ENCODE measurements around the gene BEGAIN. TPM values are rescaled to one million over a fixed set of nuclear protein-coding genes. Genes with fewer than 3 reads are reported as not detected.

The BEGAIN gene
- total RNA-seq, 2 experiments from 2014 or later: 0.76 TPM; not detected in 1

GRCh38 chr14:100539003-100539660, 48.1 kb downstream of the BEGAIN start:
- Histone ChIP-seq H3K4me2 (ENCODE audit: low read length) (no peak overlapping the region), H2AFZ (ENCODE audit: low read length) (no peak overlapping the region), H3K9me3 (ENCODE audit: low read length) (no peaks in the 10 kb centered on the region), H3K79me2 (ENCODE audit: insufficient read depth, low read depth, low read length) (no peaks in the 10 kb centered on the region), H3K27ac (ENCODE audit: low read depth, low read length, poor library complexity, severe bottlenecking) (no peak overlapping the region), H4K20me1 (ENCODE audit: insufficient read depth, low read length) (no peaks in the 10 kb centered on the region; the same call in 1 of the 2 replicates), H3K4me3 (ENCODE audit: low read depth, low read length, poor library complexity, severe bottlenecking) (no peak overlapping the region), H3K4me1 (ENCODE audit: insufficient read depth, low read length, poor library complexity, severe bottlenecking) (no peaks in the 10 kb centered on the region), H3K36me3 (ENCODE audit: insufficient read depth, low read length) (no peaks in the 10 kb centered on the region), H3K9me2 (ENCODE audit: insufficient read depth, low read length) (no peaks in the 10 kb centered on the region)
- intact Hi-C loops (cut with micrococcal nuclease; ENCODE audit: unreplicated experiment): no loop called here
- CTCF ChIA-PET (ENCODE audit: unreplicated experiment): no interaction called here
- POLR2A ChIA-PET: no interaction called here
- no TSS peak for BruUV-seq (replicated peaks)
- no peak for DNase-seq (ENCODE audit: low spot score)
- TF ChIP-seq EZH2phosphoT487 (IDR thresholded peaks at IDR 0.05; ENCODE audit: borderline replicate concordance, low read depth, low read length) (no peak), CTCF (conservative IDR thresholded peaks at IDR 0.05; ENCODE audit: low read length) (no peak)

- BruUV-seq (replicated peaks): no TSS peak
- H3K9me3 ChIP-seq (ENCODE audit: low read length): no peaks in the 10 kb centered on the region
- POLR2A ChIA-PET: no interaction called here
These were observed 48.7 kb downstream of the BEGAIN start for GRCh38 chr14:100538351-100539002.

More at GRCh38 chr14:100538351-100539002, 48.7 kb downstream of the BEGAIN start:
- CTCF ChIA-PET (ENCODE audit: unreplicated experiment): no interaction called here
- Histone ChIP-seq H3K79me2 (ENCODE audit: insufficient read depth, low read depth, low read length) (no peaks in the 10 kb centered on the region), H3K4me2 (ENCODE audit: low read length) (no peak overlapping the region), H4K20me1 (ENCODE audit: insufficient read depth, low read length) (no peaks in the 10 kb centered on the region; the same call in 1 of the 2 replicates), H3K9me2 (ENCODE audit: insufficient read depth, low read length) (no peaks in the 10 kb centered on the region), H2AFZ (ENCODE audit: low read length) (no peak overlapping the region), H3K36me3 (ENCODE audit: insufficient read depth, low read length) (no peaks in the 10 kb centered on the region), H3K27ac (ENCODE audit: low read depth, low read length, poor library complexity, severe bottlenecking) (no peak overlapping the region), H3K4me1 (ENCODE audit: insufficient read depth, low read length, poor library complexity, severe bottlenecking) (no peaks in the 10 kb centered on the region), H3K4me3 (ENCODE audit: low read depth, low read length, poor library complexity, severe bottlenecking) (no peak overlapping the region)
- DNase-seq (ENCODE audit: low spot score): no peak
- TF ChIP-seq EZH2phosphoT487 (IDR thresholded peaks at IDR 0.05; ENCODE audit: borderline replicate concordance, low read depth, low read length) (no peak), CTCF (conservative IDR thresholded peaks at IDR 0.05; ENCODE audit: low read length) (no peak)
- intact Hi-C loops (cut with micrococcal nuclease; ENCODE audit: unreplicated experiment): no loop called here
